WTC11 (cell line): ENCODE measurements around the gene EVC. TPM values are rescaled to one million over a fixed set of nuclear protein-coding genes. Genes with fewer than 3 reads are reported as not detected.

ENCODE experiments used
- ATAC-seq: fragments of 200-7000 bp; cut with Tn5 transposase; 2 replicates; pipeline ENCODE4 v1.10.0; 2021; ENCODE audit warnings: mild to moderate bottlenecking, moderate library complexity
- CTCF ChIA-PET: fragments of 300-600 bp; sonication (Branson Sonifier 250); formaldehyde crosslinking; loops from one replicate; lab custom pipeline; 2021; ENCODE audit warnings: antibody characterized with exemption; lab: Charles Lee
- POLR2A ChIA-PET: fragments of 350-600 bp; sonication (Branson Sonifier 250); formaldehyde crosslinking; loops from one replicate; lab custom pipeline; 2021; ENCODE audit warnings: antibody characterized with exemption; lab: Charles Lee
- DNase-seq: peaks from one replicate; pipeline ENCODE4 v3.0.0; 2021; ENCODE audit warnings: low spot score
- H3K27ac Mint-ChIP-seq: 2 replicates; pipeline ENCODE4 v1.8.0; 2021; ENCODE audit warnings: mixed read lengths
- H3K27me3 Mint-ChIP-seq: 2 replicates; pipeline ENCODE4 v1.8.0; 2021; ENCODE audit warnings: low read depth, mild to moderate bottlenecking, moderate library complexity, mixed read lengths
- H3K36me3 Mint-ChIP-seq: 2 replicates; pipeline ENCODE4 v1.8.0; 2021; ENCODE audit warnings: mixed read lengths
- H3K4me1 Mint-ChIP-seq: 2 replicates; pipeline ENCODE4 v1.8.0; 2022; ENCODE audit warnings: mixed read lengths
- H3K4me3 Mint-ChIP-seq: 2 replicates; pipeline ENCODE4 v1.8.0; 2021; ENCODE audit warnings: mild to moderate bottlenecking, moderate library complexity, mixed read lengths
- H3K9me3 Mint-ChIP-seq: 2 replicates; pipeline ENCODE4 v1.8.0; 2021; ENCODE audit warnings: mixed read lengths
- CBFB ChIP-seq: sonication (generic); formaldehyde crosslinking; IDR thresholded peaks from 2 replicates; pipeline ENCODE4 v1.8.1; 2022; ENCODE audit warnings: mild to moderate bottlenecking, low read depth, missing genetic modification reagents
- CREB1 ChIP-seq: sonication (generic); formaldehyde crosslinking; IDR thresholded peaks from 2 replicates; pipeline ENCODE4 v1.8.0; 2023; ENCODE audit warnings: mild to moderate bottlenecking, missing genetic modification reagents
- CTCF ChIP-seq: fragments of 200-600 bp; IDR thresholded peaks from 2 replicates; pipeline ENCODE4 v1.8.0; 2022; ENCODE audit warnings: antibody characterized with exemption
- ERG ChIP-seq: fragments of 250-450 bp; sonication (Bioruptor Pico); IDR thresholded peaks from 2 replicates; pipeline ENCODE4 v1.8.0; 2021; ENCODE audit warnings: mild to moderate bottlenecking
- FOXP1 ChIP-seq: sonication (generic); formaldehyde crosslinking; IDR thresholded peaks from 2 replicates; pipeline ENCODE4 v1.8.0; 2022; ENCODE audit warnings: missing genetic modification reagents, mild to moderate bottlenecking, moderate library complexity, borderline replicate concordance
- HMGXB4 ChIP-seq: sonication (generic); formaldehyde crosslinking; IDR thresholded peaks from 2 replicates; pipeline ENCODE4 v1.8.1; 2023; ENCODE audit warnings: mild to moderate bottlenecking, moderate library complexity, missing genetic modification reagents
- JAZF1 ChIP-seq: fragments of 250-450 bp; sonication (Bioruptor Pico); IDR thresholded peaks from 2 replicates; pipeline ENCODE4 v1.9.0; 2021; ENCODE audit warnings: moderate library complexity, mild to moderate bottlenecking, inconsistent platforms
- MLX ChIP-seq: sonication (generic); formaldehyde crosslinking; IDR thresholded peaks from 2 replicates; pipeline ENCODE4 v1.8.1; 2023; ENCODE audit warnings: mild to moderate bottlenecking, missing genetic modification reagents, moderate library complexity
- NR2C2 ChIP-seq: sonication (generic); formaldehyde crosslinking; IDR thresholded peaks from 2 replicates; pipeline ENCODE4 v1.8.0; 2022; ENCODE audit warnings: mild to moderate bottlenecking, missing genetic modification reagents
- OVOL2 ChIP-seq: fragments of 250-450 bp; sonication (Bioruptor Pico); IDR thresholded peaks from 2 replicates; pipeline ENCODE4 v1.9.0; 2021; ENCODE audit warnings: mild to moderate bottlenecking, borderline replicate concordance
- RELA ChIP-seq: sonication (generic); formaldehyde crosslinking; IDR thresholded peaks from 2 replicates; pipeline ENCODE4 v1.8.1; 2022; ENCODE audit warnings: missing genetic modification reagents, mild to moderate bottlenecking, borderline replicate concordance
- SMAD4 ChIP-seq: sonication (generic); formaldehyde crosslinking; IDR thresholded peaks from 2 replicates; pipeline ENCODE4 v1.8.0; 2022; ENCODE audit warnings: mild to moderate bottlenecking, missing genetic modification reagents
- TCF7 ChIP-seq: sonication (generic); formaldehyde crosslinking; IDR thresholded peaks from 2 replicates; pipeline ENCODE4 v1.8.0; 2022; ENCODE audit warnings: mild to moderate bottlenecking, low read depth, missing genetic modification reagents, moderate library complexity
- ZNF219 ChIP-seq: sonication (generic); formaldehyde crosslinking; IDR thresholded peaks from 2 replicates; pipeline ENCODE4 v1.8.0; 2023; ENCODE audit warnings: missing genetic modification reagents, mild to moderate bottlenecking, borderline replicate concordance
- ZNF263 ChIP-seq: sonication (generic); formaldehyde crosslinking; IDR thresholded peaks from 2 replicates; pipeline ENCODE4 v1.8.1; 2022; ENCODE audit warnings: low read depth, mild to moderate bottlenecking, moderate library complexity, missing genetic modification reagents
- ZNF281 ChIP-seq: sonication (generic); formaldehyde crosslinking; IDR thresholded peaks from 2 replicates; pipeline ENCODE4 v1.8.0; 2023; ENCODE audit warnings: mild to moderate bottlenecking, missing genetic modification reagents
- ZNF425 ChIP-seq: fragments of 250-450 bp; sonication (Bioruptor Pico); conservative IDR thresholded peaks from 2 replicates; pipeline ENCODE4 v1.9.0; 2021; ENCODE audit warnings: mild to moderate bottlenecking
- ZNF532 ChIP-seq: fragments of 250-450 bp; sonication (Bioruptor Pico); IDR thresholded peaks from 2 replicates; pipeline ENCODE4 v1.9.0; 2021; ENCODE audit warnings: mild to moderate bottlenecking, borderline replicate concordance
- total RNA-seq: library from RNA; stranded (reverse); gene quantifications from 3 replicates; pipeline ENCODE4 v1.2.3, GENCODE V29; 2021

The EVC gene
- total RNA-seq, 1 experiment from 2014 or later: 12.5 TPM

DNA sequence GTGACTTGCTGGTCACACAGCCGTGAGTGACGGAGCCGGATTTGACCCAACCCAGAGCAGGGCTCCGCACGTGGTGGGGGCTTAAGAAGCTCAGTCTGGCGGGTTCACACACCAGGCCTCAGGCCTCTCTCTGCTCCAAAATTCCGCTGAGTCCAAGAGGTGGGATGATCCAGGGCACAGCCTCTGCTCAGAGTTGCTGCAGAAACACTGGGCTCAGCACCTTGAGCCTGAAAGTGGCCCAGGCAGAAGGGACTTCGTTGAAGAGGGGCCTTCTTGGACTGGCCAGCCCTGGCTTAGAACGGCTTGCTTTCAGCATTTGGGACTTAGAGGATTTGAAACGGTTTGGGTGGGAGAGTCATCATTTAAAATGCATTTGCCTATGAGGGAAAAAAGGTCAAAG, 21.2 kb downstream of the EVC start (continued):
- TF ChIP-seq CTCF (no peak), ERG (CRISPR knock-in tag) (no peak), CREB1 (no peak), FOXP1 (CRISPR knock-in tag) (no peak), NR2C2 (no peak), HMGXB4 (CRISPR knock-in tag) (no peak), ZNF281 (CRISPR knock-in tag) (no peak), RELA (CRISPR knock-in tag) (no peak)

DNA sequence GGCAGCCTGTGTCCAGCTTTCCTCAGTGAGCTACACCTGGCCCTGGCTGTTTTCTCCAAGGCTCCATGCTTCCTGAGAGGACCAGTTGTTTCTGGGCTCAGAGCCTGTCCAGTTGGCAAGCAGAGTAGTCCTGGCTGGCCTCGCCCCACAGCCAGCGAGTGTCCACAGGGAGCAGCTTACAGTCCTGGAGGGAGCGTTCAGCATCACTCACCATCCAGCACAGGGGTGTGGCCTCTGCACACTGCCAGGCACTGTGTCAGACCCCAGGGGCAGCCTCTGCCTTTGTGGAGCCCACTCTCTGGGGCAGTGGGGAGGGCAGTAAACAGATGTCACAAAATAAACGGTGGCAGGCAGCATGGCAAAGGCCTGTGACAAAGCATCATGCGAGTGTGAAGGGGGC, 23.9 kb downstream of the EVC start:
- no peaks in the 10 kb centered on the region for H3K27me3 Mint-ChIP-seq
- no peak overlapping the region for H3K27ac Mint-ChIP-seq
- peaks cover 8% of the 10 kb centered on the region for H3K4me1 Mint-ChIP-seq
- POLR2A ChIA-PET: no interaction called here
- TF ChIP-seq CBFB (CRISPR knock-in tag) (no peak), NR2C2 (no peak), ZNF425 (CRISPR knock-in tag) (no peak), ZNF532 (no peak), TCF7 (CRISPR knock-in tag) (no peak), MLX (CRISPR knock-in tag) (no peak), OVOL2 (CRISPR knock-in tag) (no peak), SMAD4 (CRISPR knock-in tag) (no peak), ZNF263 (CRISPR knock-in tag) (no peak), ZNF219 (no peak), JAZF1 (no peak)
- TF ChIP-seq, all 79 proteins: peak for 0
- Mint-ChIP-seq H3K4me3 (no peak overlapping the region), H3K9me3 (no peaks in the 10 kb centered on the region), H3K36me3 (peaks cover 17% of the 10 kb centered on the region; the same call in 1 of the 2 replicates)
- CTCF ChIA-PET: interaction anchor here (1.3 kb wide), 1 partner anchor 39 kb away, joined by 3 read pairs; no protein-coding TSS in a partner anchor
- ATAC-seq (no peak), DNase-seq (no peak)
